Central memory CD8-positive, alpha-beta T cell (primary cell): Measurements from ENCODE around the gene TGFBR3L.

ENCODE experiments used
- ATAC-seq: fragments of 150-1000 bp; cut with Tn5 transposase; replicated peaks from 2 replicates; pipeline ENCODE4 v1.10.0; 2022; ENCODE audit warnings: mild to moderate bottlenecking, moderate FRiP score, moderate number of reproducible peaks; ENCODE audit not compliant: poor library complexity, severe bottlenecking; ENCODE audit errors: extremely low read depth
- DNase-seq, 2 donors: peaks; one replicate each; pipeline ENCODE4 v3.0.0; 2021; ENCODE audit warnings: low spot score in 2 of 2
- H3K27ac Mint-ChIP-seq: one replicate; pipeline ENCODE4 v1.8.0; 2022; ENCODE audit warnings: low read depth, mild to moderate bottlenecking, moderate library complexity, mixed read lengths
- H3K27me3 Mint-ChIP-seq: one replicate; pipeline ENCODE4 v1.8.0; 2022; ENCODE audit warnings: mixed read lengths
- H3K36me3 Mint-ChIP-seq: one replicate; pipeline ENCODE4 v1.8.0; 2022; ENCODE audit warnings: mild to moderate bottlenecking, moderate library complexity, mixed read lengths; ENCODE audit not compliant: insufficient read depth
- H3K4me1 Mint-ChIP-seq: one replicate; pipeline ENCODE4 v1.8.0; 2022; ENCODE audit warnings: mixed read lengths
- H3K4me3 Mint-ChIP-seq: one replicate; pipeline ENCODE4 v1.8.0; 2022; ENCODE audit warnings: mild to moderate bottlenecking, moderate library complexity, mixed read lengths
- H3K9me3 Mint-ChIP-seq: one replicate; pipeline ENCODE4 v1.8.0; 2022; ENCODE audit warnings: mixed read lengths

TGFBR3L gene

GRCh38 chr19:7918615-7919421, 4.2 kb downstream of the TGFBR3L start:
- Mint-ChIP-seq H3K27me3 (peaks cover 22% of the 10 kb centered on the region), H3K9me3 (no peaks in the 10 kb centered on the region), H3K27ac (no peak overlapping the region), H3K4me1 (peaks cover 36% of the 10 kb centered on the region), H3K4me3 (peak overlapping the region; percentile 65), H3K36me3 (peaks cover 25% of the 10 kb centered on the region)
- DNase-seq (no peak), ATAC-seq (no peak)

DNA sequence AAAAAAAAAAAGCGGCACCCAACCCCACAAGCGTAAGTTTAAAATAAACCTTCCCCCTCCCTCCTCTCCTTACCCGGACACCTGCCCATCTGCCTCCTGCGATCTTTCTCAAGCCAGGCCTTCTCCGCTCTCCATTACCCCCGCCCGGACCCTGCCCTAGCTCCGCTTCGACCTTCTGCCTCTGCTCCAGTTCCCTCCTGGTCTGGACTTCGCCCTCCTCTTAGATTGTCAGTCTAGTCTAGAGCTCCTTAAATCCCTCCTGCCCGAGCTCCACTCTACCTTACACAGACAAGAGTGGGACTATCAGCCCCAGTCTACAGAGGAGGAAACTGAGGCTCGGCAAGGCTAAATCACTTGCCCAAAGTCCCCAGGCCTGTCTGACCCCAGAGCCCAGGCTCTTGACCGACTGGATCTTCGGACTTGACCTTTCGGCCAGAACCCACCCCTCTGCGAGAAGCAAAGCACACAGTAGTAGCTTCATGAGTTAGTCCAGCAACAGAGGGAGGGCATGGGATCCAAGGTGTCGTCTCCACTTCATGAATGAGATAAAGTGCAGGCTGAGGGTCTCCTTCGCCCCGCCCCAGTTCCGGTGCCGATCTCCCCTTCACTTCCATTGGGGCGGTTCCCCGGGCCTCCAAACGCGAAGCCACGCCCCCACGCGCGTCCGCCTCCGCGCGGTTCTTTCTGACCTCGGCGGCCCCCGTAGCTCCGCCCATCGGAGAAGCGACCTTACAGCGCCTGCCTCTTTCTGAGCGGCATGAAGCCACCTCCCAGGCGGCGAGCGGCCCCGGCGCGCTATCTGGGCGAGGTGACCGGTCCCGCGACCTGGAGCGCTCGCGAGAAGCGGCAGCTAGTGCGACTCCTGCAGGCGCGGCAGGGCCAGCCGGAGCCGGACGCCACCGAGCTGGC, 5.2 kb downstream of the TGFBR3L start, which contains the start of gene SNAPC2:
Gene SNAPC2, plus strand, starts transcription at position 729 of the 909 bp plus-strand sequence. Its CDS starts 29 bp downstream, at position 758.
- H3K27me3 Mint-ChIP-seq, result peaks cover 21% of the 10 kb centered on the region
- peaks cover 36% of the 10 kb centered on the region for H3K4me1 Mint-ChIP-seq
- DNase-seq (peak; percentile 94 to 96), ATAC-seq (peak; percentile 73)
- no peaks in the 10 kb centered on the region for H3K9me3 Mint-ChIP-seq
- peak within 1 kb of the TSS; percentile 72 for H3K4me3 Mint-ChIP-seq
- H3K36me3 Mint-ChIP-seq, result peaks cover 24% of the 10 kb centered on the region
- peak within 1 kb of the TSS; percentile 86 for H3K27ac Mint-ChIP-seq

DNA sequence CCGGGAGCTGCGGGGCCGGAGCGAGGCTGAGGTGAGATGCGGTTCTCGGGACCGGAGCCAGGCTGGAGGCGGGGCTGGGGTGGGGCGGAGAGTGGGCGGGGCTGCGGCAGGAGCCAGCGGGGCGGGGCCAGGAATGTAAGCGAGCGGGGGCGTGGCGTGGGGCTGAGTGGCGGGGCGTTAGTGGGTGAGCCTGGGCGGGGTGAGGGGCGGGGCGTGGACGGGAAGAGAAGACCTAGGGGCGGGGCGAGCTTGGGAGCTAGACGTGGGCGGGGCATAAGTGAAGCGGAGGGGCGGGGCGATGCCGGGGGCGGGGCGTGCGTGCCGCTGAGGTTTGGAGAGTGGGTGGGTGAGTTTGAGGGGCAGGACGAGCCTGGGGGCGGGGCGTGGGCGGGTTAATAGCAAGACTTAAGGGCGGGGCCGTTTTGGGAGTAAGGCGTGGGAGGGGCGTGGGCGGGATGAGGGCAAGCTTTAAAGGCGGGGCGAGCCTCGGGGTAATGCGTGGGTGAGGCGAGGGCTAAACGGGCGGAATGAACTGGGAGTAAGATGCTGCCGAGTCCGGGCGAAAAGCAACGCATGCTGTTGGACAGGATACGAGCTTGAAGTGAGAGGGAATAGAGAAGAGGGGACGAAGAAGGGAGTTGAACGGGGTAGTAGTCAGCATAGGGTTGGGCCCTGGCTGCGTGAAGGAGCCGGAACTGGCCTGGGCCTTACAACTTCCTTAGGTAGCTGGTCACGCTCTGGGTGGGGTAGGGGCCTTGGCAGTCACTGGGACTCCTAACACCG, 6.1 kb downstream of the TGFBR3L start:
- H3K4me3 Mint-ChIP-seq, result peak overlapping the region; percentile 72
- H3K27me3 Mint-ChIP-seq, result peaks cover 12% of the 10 kb centered on the region
- H3K9me3 Mint-ChIP-seq, result no peaks in the 10 kb centered on the region
- peaks cover 33% of the 10 kb centered on the region for H3K4me1 Mint-ChIP-seq
- H3K27ac Mint-ChIP-seq, result peak overlapping the region; percentile 86
- H3K36me3 Mint-ChIP-seq, result peaks cover 26% of the 10 kb centered on the region
- DNase-seq (peak; percentile 93 to 95), ATAC-seq (peak; percentile 52)

- H3K27me3 Mint-ChIP-seq, result peaks cover 10% of the 10 kb centered on the region
- H3K9me3 Mint-ChIP-seq, result no peaks in the 10 kb centered on the region
- no peak for ATAC-seq
- peak overlapping the region; percentile 72 for H3K4me3 Mint-ChIP-seq
- peaks cover 28% of the 10 kb centered on the region for H3K36me3 Mint-ChIP-seq
- no peak for DNase-seq
- peaks cover 31% of the 10 kb centered on the region for H3K4me1 Mint-ChIP-seq
- peak overlapping the region; percentile 86 for H3K27ac Mint-ChIP-seq
Observed at GRCh38 chr19:7921302-7921966, 6.8 kb downstream of the TGFBR3L start.

DNA sequence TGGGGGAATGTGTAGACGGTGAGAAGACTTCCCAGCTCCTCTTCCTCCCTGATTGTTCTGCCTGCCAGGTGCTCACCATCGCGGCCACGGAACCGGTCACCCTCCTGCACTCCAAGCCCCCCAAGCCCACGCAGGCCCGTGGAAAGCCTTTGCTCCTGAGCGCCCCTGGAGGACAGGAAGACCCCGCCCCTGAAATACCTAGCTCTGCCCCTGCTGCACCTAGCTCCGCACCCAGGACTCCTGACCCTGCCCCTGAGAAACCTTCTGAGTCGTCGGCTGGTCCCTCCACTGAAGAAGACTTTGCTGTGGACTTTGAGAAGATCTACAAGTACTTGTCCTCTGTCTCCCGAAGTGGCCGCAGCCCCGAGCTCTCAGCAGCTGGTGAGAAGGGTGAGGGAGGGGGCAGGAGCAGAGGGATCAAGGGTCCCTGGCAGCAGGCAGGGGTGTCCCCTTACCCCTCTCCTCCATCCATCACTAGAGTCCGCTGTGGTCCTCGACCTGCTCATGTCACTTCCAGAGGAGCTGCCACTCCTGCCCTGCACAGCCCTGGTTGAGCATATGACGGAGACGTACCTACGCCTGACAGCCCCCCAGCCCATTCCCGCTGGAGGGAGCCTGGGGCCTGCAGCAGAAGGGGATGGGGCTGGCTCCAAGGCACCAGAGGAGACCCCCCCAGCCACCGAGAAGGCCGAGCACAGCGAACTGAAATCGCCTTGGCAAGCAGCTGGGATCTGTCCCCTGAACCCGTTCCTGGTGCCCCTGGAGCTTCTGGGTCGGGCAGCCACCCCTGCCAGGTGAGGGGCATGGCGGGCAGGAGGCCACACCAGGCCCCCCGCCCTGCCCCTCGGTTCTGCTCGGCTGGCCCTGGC, 7.6 kb downstream of the TGFBR3L start:
- ATAC-seq, result no peak
- H3K4me1 Mint-ChIP-seq, result peaks cover 31% of the 10 kb centered on the region
- H3K9me3 Mint-ChIP-seq, result no peaks in the 10 kb centered on the region
- no peak overlapping the region for H3K27ac Mint-ChIP-seq
- no peak for DNase-seq
- peak overlapping the region; percentile 40 for H3K4me3 Mint-ChIP-seq
- H3K36me3 Mint-ChIP-seq, result peaks cover 28% of the 10 kb centered on the region
- H3K27me3 Mint-ChIP-seq, result peaks cover 10% of the 10 kb centered on the region

GRCh38 chr19:7922836-7923195, 8.2 kb downstream of the TGFBR3L start:
- Mint-ChIP-seq H3K4me1 (peaks cover 28% of the 10 kb centered on the region), H3K9me3 (no peaks in the 10 kb centered on the region), H3K4me3 (peak overlapping the region; percentile 25), H3K36me3 (peaks cover 28% of the 10 kb centered on the region), H3K27ac (peak overlapping the region; percentile 71), H3K27me3 (peaks cover 10% of the 10 kb centered on the region)
- ATAC-seq, result no peak
- no peak for DNase-seq

DNA sequence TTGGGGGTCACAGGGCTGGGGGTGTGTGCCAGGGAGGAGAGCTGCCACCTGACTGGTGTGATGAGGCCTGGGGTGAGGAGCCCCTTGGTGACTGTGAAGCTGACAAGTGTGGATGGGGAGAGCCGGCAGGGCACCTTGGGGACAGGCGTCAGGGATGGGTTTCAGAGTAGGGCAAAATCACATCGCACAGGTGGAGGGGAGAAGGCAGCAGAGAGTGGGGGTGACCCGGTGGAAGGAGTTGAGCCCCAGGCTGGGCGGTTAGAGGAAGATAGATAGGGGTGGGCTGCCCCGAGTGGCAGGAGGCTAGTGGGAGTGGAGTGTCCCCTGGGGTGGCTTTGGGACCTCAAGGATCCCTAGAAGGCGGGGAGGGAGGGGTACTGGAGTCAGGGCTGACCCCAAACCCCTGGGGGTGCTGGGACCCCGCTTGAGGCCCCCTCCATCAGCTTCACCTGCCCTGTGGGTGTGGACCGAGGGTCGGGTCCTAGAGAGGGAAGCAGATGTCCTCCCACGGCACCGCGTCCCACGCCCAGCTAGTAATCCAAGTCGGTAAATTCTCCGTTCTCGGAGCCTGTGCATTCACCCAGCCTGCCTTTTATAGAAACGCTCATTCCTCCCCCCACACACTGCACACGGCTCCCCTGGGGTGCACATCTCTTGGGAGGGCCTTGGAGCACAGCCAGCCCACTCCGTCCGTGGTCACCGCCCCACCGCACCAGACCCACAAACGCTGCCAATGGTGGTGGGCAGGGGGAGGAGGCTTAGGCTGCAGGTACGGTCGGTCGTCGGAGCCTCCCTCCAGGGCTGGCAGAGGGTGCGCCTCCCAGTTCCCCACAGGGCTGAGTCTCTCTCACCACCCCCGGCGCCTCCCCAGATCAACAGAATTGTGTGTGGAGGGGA, 8.9 kb downstream of the TGFBR3L start:
- Mint-ChIP-seq H3K36me3 (peaks cover 27% of the 10 kb centered on the region), H3K27ac (peak overlapping the region; percentile 71), H3K4me1 (peaks cover 25% of the 10 kb centered on the region), H3K27me3 (peaks cover 10% of the 10 kb centered on the region), H3K4me3 (peak overlapping the region; percentile 65), H3K9me3 (no peaks in the 10 kb centered on the region)
- DNase-seq, result no peak
- ATAC-seq, result no peak

- H3K4me1 Mint-ChIP-seq, result peaks cover 31% of the 10 kb centered on the region
- H3K36me3 Mint-ChIP-seq, result peaks cover 32% of the 10 kb centered on the region
- ATAC-seq, result no peak
- peaks cover 9% of the 10 kb centered on the region for H3K27me3 Mint-ChIP-seq
- H3K9me3 Mint-ChIP-seq, result no peaks in the 10 kb centered on the region
- H3K4me3 Mint-ChIP-seq, result peak overlapping the region; percentile 65
- H3K27ac Mint-ChIP-seq, result no peak overlapping the region
- DNase-seq, result no peak
Observed at GRCh38 chr19:7924241-7924640, 9.6 kb downstream of the TGFBR3L start.

DNA sequence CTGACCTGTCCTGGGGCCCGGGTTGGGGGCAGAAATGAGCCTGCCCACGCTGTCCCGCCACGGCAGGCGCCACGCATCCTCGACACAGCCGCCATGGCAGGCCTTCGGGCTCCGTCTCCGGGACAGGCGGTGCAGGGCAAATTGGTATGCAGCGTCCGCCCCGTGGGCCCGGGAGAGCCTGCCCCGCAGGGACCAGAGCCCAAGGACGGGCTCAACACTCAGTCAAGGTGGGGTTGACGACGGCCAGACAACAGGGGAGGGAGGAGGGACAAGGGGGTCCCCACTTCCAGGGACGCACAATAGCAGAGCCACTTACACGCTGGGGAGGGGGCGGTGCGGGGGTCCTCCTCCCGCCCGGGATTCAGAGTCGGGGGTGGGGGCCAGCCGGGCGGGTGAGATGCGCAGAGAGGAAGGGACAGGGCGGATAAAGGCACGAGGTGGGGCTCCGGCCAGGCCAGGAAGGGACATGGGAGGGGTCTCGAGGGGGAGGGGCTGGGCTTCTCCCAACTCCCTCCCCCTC, 10.1 kb downstream of the TGFBR3L start:
- Mint-ChIP-seq H3K4me3 (peak overlapping the region; percentile 65), H3K4me1 (peaks cover 31% of the 10 kb centered on the region), H3K36me3 (peaks cover 31% of the 10 kb centered on the region), H3K27me3 (peaks cover 4% of the 10 kb centered on the region), H3K27ac (peak overlapping the region; percentile 64), H3K9me3 (no peaks in the 10 kb centered on the region)
- DNase-seq, result no peak
- no peak for ATAC-seq

- Mint-ChIP-seq H3K4me1 (peaks cover 25% of the 10 kb centered on the region), H3K27ac (peak overlapping the region; percentile 64), H3K36me3 (peaks cover 25% of the 10 kb centered on the region), H3K27me3 (no peaks in the 10 kb centered on the region), H3K9me3 (no peaks in the 10 kb centered on the region), H3K4me3 (peak overlapping the region; percentile 65)
- ATAC-seq, result peak; percentile 25
- DNase-seq, result peak; percentile 65 to 74
Observed at GRCh38 chr19:7925171-7925851, 10.7 kb downstream of the TGFBR3L start.
